ENCODE measurements around the gene DOK7. TPM values are rescaled to one million over a fixed set of nuclear protein-coding genes. Genes with fewer than 3 reads are reported as not detected.

DOK7 gene
- total RNA-seq, 2 donors from 2014 or later, result 8.2 to 16.4 TPM

- TF ChIP-seq CTCF (IDR thresholded peaks at IDR 0.05), result no peak
- no peak for TF ChIP-seq POLR2A (IDR thresholded peaks at IDR 0.05)
- no peak for TF ChIP-seq POLR2AphosphoS5 (IDR thresholded peaks at IDR 0.05)
- intact Hi-C loops (cut with DNase I), result no loop called here
- H3K27me3 ChIP-seq (replicated peaks; ENCODE audit: insufficient read depth), result no peaks in the 10 kb centered on the region
- H3K36me3 ChIP-seq, result no peaks in the 10 kb centered on the region
- DNase-seq (ENCODE audit: low spot score), result no peak
- H3K4me1 ChIP-seq (replicated peaks), result peaks cover 10% of the 10 kb centered on the region
- WGBS, result 83% methylated on average over 10 of the region's 10 CpGs
- H3K9me3 ChIP-seq, result no peaks in the 10 kb centered on the region
- no peak overlapping the region for H3K4me3 ChIP-seq
- peak overlapping the region in 1 of 2 donors; percentile 54 for H3K27ac ChIP-seq
Measured at GRCh38 chr4:3462321-3462789, 751 bp upstream of the DOK7 start.

- intact Hi-C loops (cut with DNase I), result no loop called here
- no peak for DNase-seq (ENCODE audit: low spot score)
- no peaks in the 10 kb centered on the region for H3K36me3 ChIP-seq
- H3K4me1 ChIP-seq (replicated peaks), result peaks cover 10% of the 10 kb centered on the region
- H3K4me3 ChIP-seq, result peak overlapping the region; percentile 40 to 42
- WGBS, result 37% methylated on average over 35 of the region's 43 CpGs
- no peak overlapping the region for H3K27ac ChIP-seq
- TF ChIP-seq POLR2AphosphoS5 (IDR thresholded peaks at IDR 0.05) (no peak), CTCF (IDR thresholded peaks at IDR 0.05) (no peak), POLR2A (IDR thresholded peaks at IDR 0.05) (no peak)
- no peaks in the 10 kb centered on the region for H3K9me3 ChIP-seq
- H3K27me3 ChIP-seq (replicated peaks; ENCODE audit: insufficient read depth), result no peaks in the 10 kb centered on the region
Measured at GRCh38 chr4:3463556-3464348, 646 bp downstream of the DOK7 start.

- Histone ChIP-seq H3K27ac (no peak overlapping the region), H3K4me1 (replicated peaks) (peaks cover 10% of the 10 kb centered on the region), H3K9me3 (no peaks in the 10 kb centered on the region), H3K27me3 (replicated peaks; ENCODE audit: insufficient read depth) (no peaks in the 10 kb centered on the region), H3K36me3 (no peaks in the 10 kb centered on the region), H3K4me3 (no peak overlapping the region)
- intact Hi-C loops (cut with DNase I), result no loop called here
- DNase-seq (ENCODE audit: low spot score), result no peak
- 94% methylated on average over 15 of the region's 15 CpGs for whole genome bisulfite sequencing
- TF ChIP-seq CTCF (IDR thresholded peaks at IDR 0.05) (no peak), POLR2A (IDR thresholded peaks at IDR 0.05) (no peak), POLR2AphosphoS5 (IDR thresholded peaks at IDR 0.05) (no peak)
Measured at GRCh38 chr4:3464349-3464905, 1.3 kb downstream of the DOK7 start.

- Histone ChIP-seq H3K36me3 (no peaks in the 10 kb centered on the region), H3K4me1 (replicated peaks) (peaks cover 10% of the 10 kb centered on the region), H3K4me3 (no peak overlapping the region), H3K27ac (no peak overlapping the region), H3K9me3 (no peaks in the 10 kb centered on the region), H3K27me3 (replicated peaks; ENCODE audit: insufficient read depth) (no peaks in the 10 kb centered on the region)
- no peak for TF ChIP-seq CTCF (IDR thresholded peaks at IDR 0.05)
- no peak for TF ChIP-seq POLR2AphosphoS5 (IDR thresholded peaks at IDR 0.05)
- no peak for TF ChIP-seq POLR2A (IDR thresholded peaks at IDR 0.05)
- WGBS, result 97% methylated on average over 21 of the region's 21 CpGs
- intact Hi-C loops (cut with DNase I), result no loop called here
- no peak for DNase-seq (ENCODE audit: low spot score)
Measured at GRCh38 chr4:3464911-3465697, 2.0 kb downstream of the DOK7 start.
